A673 (cell line): ENCODE measurements around the gene ZNF577. TPM values are rescaled to one million over a fixed set of nuclear protein-coding genes. Genes with fewer than 3 reads are reported as not detected.

Experiments used
- BruUV-seq: library from RNA; stranded (reverse); fragments of 400-500 nt; replicated peaks from 2 replicates; lab custom pipeline; 2021; lab: Mats Ljungman, UMichigan
- CTCF ChIA-PET: fragments of 300-600 bp; sonication (Branson Sonifier 250); formaldehyde crosslinking; loops from one replicate; lab custom pipeline; 2022; ENCODE audit warnings: antibody characterized with exemption; lab: Charles Lee
- POLR2A ChIA-PET: fragments of 300-600 bp; sonication (Branson Sonifier 250); formaldehyde crosslinking; loops from one replicate; lab custom pipeline; 2022; ENCODE audit warnings: antibody characterized with exemption; ENCODE audit not compliant: low non-redundant PET; lab: Charles Lee
- DNase-seq: peaks from one replicate; pipeline ENCODE4 v3.0.0-alpha.2; 2015; ENCODE audit warnings: low spot score
- H3K27ac ChIP-seq: fragments of 200-600 bp; sonication (generic); 2 replicates; pipeline ENCODE4 v1.5.1; 2016; ENCODE audit warnings: mixed run types, low read depth, mild to moderate bottlenecking, mixed read lengths, antibody characterized with exemption, low read length; ENCODE audit not compliant: poor library complexity, severe bottlenecking
- H3K27me3 ChIP-seq: fragments of 200-600 bp; sonication (generic); replicated peaks from 2 replicates; pipeline ENCODE4 v1.6.1; 2017; ENCODE audit warnings: mixed run types, low read depth, mild to moderate bottlenecking, mixed read lengths, antibody characterized with exemption, low read length; ENCODE audit not compliant: insufficient read depth, poor library complexity
- H3K36me3 ChIP-seq: fragments of 200-600 bp; sonication (generic); 2 replicates; pipeline ENCODE4 v1.6.1; 2016; ENCODE audit warnings: mixed run types, mild to moderate bottlenecking, mixed read lengths, antibody characterized with exemption, low read length; ENCODE audit not compliant: insufficient read depth, poor library complexity, severe bottlenecking
- H3K4me1 ChIP-seq: fragments of 200-600 bp; sonication (generic); 2 replicates; pipeline ENCODE4 v1.6.1; 2017; ENCODE audit warnings: mixed run types, mild to moderate bottlenecking, mixed read lengths, antibody characterized with exemption, low read length; ENCODE audit not compliant: insufficient read depth, poor library complexity, severe bottlenecking
- H3K4me3 ChIP-seq: fragments of 200-600 bp; sonication (generic); 2 replicates; pipeline ENCODE4 v1.5.1; 2016; ENCODE audit warnings: low read depth, mixed run types, mild to moderate bottlenecking, mixed read lengths, low read length; ENCODE audit not compliant: poor library complexity, severe bottlenecking
- H3K9me3 ChIP-seq: fragments of 200-600 bp; sonication (generic); 2 replicates; pipeline ENCODE4 v1.6.1; 2016; ENCODE audit warnings: mixed run types, low read depth, mild to moderate bottlenecking, mixed read lengths, antibody characterized with exemption, low read length; ENCODE audit not compliant: poor library complexity, severe bottlenecking
- EZH2 ChIP-seq: fragments of 200-600 bp; sonication (generic); IDR thresholded peaks from 2 replicates; pipeline ENCODE4 v1.6.1; 2017; ENCODE audit warnings: borderline replicate concordance, low read depth, mild to moderate bottlenecking, mixed read lengths, antibody characterized with exemption, low read length; ENCODE audit not compliant: poor library complexity, severe bottlenecking
- intact Hi-C: fragments of 100-400 bp; cut with micrococcal nuclease; formaldehyde crosslinking; loops from one replicate; pipeline ENCODE4 v1.10.0; 2022; ENCODE audit not compliant: unreplicated experiment
- total RNA-seq: library from RNA; stranded (reverse); gene quantifications from 2 replicates; pipeline ENCODE4 v1.2.3, GENCODE V29; 2021
- TF ChIP-seq, protein P1 (sequence below): fragments of 300-800, 200-600 bp; sonication (generic); conservative IDR thresholded peaks from 2 replicates; pipeline ENCODE4 v1.5.1; 2017; ENCODE audit warnings: low read depth, mild to moderate bottlenecking, antibody characterized with exemption, low read length, moderate library complexity, mixed read lengths

ZNF577 gene
- total RNA-seq, 1 experiment from 2014 or later, result 7.0 TPM

DNA sequence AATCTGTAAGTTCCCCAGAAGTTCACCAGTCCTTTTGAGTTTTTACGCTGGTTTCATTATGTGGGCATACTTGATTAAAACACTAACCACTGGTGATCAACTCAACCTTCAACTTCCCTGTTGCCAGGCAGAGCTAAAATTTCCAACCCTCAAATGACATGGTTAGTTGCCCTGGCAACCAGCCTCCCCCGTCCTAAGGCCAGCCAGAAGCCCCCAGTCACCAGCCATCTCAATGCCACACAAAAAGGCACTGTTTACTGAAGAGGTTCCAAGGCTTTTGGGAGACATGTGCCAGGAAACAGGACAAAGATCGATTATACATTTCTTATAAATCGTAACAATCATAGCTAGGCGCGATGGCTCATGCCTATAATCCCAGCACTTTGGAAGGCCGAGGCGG is 15.4 kb upstream of the ZNF577 start:
- no peaks in the 10 kb centered on the region for H3K4me1 ChIP-seq
- H3K9me3 ChIP-seq, result peaks cover 53% of the 10 kb centered on the region
- POLR2A ChIA-PET, result no interaction called here
- H3K27ac ChIP-seq, result no peak overlapping the region
- TF ChIP-seq, protein P1, sequence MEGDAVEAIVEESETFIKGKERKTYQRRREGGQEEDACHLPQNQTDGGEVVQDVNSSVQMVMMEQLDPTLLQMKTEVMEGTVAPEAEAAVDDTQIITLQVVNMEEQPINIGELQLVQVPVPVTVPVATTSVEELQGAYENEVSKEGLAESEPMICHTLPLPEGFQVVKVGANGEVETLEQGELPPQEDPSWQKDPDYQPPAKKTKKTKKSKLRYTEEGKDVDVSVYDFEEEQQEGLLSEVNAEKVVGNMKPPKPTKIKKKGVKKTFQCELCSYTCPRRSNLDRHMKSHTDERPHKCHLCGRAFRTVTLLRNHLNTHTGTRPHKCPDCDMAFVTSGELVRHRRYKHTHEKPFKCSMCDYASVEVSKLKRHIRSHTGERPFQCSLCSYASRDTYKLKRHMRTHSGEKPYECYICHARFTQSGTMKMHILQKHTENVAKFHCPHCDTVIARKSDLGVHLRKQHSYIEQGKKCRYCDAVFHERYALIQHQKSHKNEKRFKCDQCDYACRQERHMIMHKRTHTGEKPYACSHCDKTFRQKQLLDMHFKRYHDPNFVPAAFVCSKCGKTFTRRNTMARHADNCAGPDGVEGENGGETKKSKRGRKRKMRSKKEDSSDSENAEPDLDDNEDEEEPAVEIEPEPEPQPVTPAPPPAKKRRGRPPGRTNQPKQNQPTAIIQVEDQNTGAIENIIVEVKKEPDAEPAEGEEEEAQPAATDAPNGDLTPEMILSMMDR, result no peak
- no peak for TF ChIP-seq EZH2
- H3K27me3 ChIP-seq, result no peaks in the 10 kb centered on the region
- DNase-seq, result no peak
- no TSS peak for BruUV-seq
- peaks cover 39% of the 10 kb centered on the region for H3K36me3 ChIP-seq
- intact Hi-C loops, result no loop called here
- CTCF ChIA-PET, result no interaction called here
- no peak overlapping the region for H3K4me3 ChIP-seq

DNA sequence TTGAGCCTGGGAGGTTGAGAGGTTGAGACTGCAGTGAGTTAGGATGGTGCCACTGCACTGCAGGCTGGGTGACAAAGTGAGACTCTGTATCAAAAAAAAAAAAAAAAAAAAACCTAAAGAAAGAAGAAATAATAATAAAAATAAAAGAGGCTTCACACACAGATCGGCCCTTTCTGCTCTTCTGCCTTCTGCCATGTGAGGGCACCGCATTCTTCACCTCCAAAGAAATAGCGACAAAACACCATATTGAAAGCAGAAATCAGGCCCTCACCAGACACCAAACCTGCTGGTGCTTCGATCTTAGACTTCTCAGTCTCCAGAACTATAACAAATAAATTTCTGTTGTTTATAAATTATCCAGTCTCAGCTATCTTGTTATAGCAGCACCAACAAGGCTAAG is 14.1 kb upstream of the ZNF577 start:
- CTCF ChIA-PET, result no interaction called here
- POLR2A ChIA-PET, result no interaction called here
- Histone ChIP-seq H3K27ac (no peak overlapping the region), H3K9me3 (peaks cover 61% of the 10 kb centered on the region), H3K27me3 (no peaks in the 10 kb centered on the region), H3K4me3 (no peak overlapping the region), H3K36me3 (peaks cover 52% of the 10 kb centered on the region), H3K4me1 (no peaks in the 10 kb centered on the region)
- intact Hi-C loops, result no loop called here
- TF ChIP-seq, protein P1, result no peak; the same call in 1 of the 2 replicates
- no peak for TF ChIP-seq EZH2
- no TSS peak for BruUV-seq
- no peak for DNase-seq

DNA sequence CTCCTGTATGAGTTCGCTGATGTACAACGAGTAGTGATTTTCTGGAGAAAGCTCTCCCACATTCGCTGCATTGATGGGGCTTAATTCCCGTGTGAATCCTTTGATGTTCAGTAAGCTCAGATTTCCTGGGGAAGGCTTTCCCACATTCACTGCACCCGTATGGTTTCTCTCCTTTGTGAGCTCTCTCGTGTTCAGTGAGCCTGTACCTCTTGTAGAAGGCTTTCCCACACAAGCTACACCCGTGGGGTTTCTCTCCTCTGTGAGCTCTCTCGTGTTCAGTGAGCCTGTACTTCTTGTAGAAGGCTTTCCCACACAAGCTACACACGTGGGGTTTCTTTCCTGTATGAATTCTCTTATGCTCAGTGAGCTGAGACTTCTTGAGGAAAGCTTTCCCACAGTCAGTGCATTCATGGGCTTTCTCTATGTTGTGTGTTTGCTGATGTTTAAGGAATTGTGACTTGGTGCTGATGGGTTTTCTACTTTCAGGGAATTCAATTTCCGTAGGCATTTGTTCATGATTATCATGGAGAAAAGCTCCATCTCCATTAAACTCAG is 3.5 kb upstream of the ZNF577 start:
- TF ChIP-seq, protein P1, result no peak
- TF ChIP-seq EZH2, result no peak
- Histone ChIP-seq H3K27me3 (no peaks in the 10 kb centered on the region), H3K9me3 (peaks cover 72% of the 10 kb centered on the region), H3K4me1 (no peaks in the 10 kb centered on the region), H3K27ac (no peak overlapping the region), H3K4me3 (no peak overlapping the region), H3K36me3 (peaks cover 75% of the 10 kb centered on the region)
- DNase-seq, result no peak
- BruUV-seq, result no TSS peak
- ChIA-PET POLR2A (no interaction called here), CTCF (no interaction called here)
- intact Hi-C loops, result no loop called here
